B cell (primary cell): ENCODE results near the gene TEPSIN. TPM values are rescaled to one million over a fixed set of nuclear protein-coding genes. Genes with fewer than 3 reads are reported as not detected.

Experiments
- ATAC-seq: fragments of 200-7000 bp; cut with Tn5 transposase; one replicate; pipeline ENCODE4 v1.10.0; 2021; ENCODE audit warnings: low read depth, mild to moderate bottlenecking, moderate number of reproducible peaks, moderate library complexity
- CTCF ChIA-PET: fragments of 350-600 bp; sonication (Branson Sonifier 250); formaldehyde crosslinking; loops from one replicate; lab custom pipeline; 2021; ENCODE audit warnings: antibody characterized with exemption, inconsistent platforms; lab: Charles Lee
- POLR2A ChIA-PET: fragments of 350-600 bp; sonication (Branson Sonifier 250); formaldehyde crosslinking; loops from one replicate; lab custom pipeline; 2021; ENCODE audit warnings: antibody characterized with exemption; lab: Charles Lee
- DNase-seq: peaks from one replicate; pipeline ENCODE4 v3.0.0; 2013
- H2AFZ ChIP-seq: 2 replicates; pipeline ENCODE4 v1.6.1; 2012; ENCODE audit warnings: mild to moderate bottlenecking, low read depth, low read length; ENCODE audit not compliant: insufficient read depth, poor library complexity, severe bottlenecking
- H3K27ac ChIP-seq, 2 donors: 1 replicate in 1 of 2; 2 replicates in 1 of 2; pipeline ENCODE4 v1.5.1; 2012 to 2013; ENCODE audit warnings: low read length in 2 of 2, mild to moderate bottlenecking in 2 of 2, moderate library complexity in 1 of 2
- H3K27me3 ChIP-seq, 4 experiments: fragments of 200-600 bp in 1 of 4; sonication (generic) in 1 of 4; replicated peaks in 1 of 4; 1 replicate in 2 of 4; 2 replicates in 2 of 4; pipeline versions ENCODE4 v1.6.1 to v1.7.0; 2013 to 2016; ENCODE audit warnings: low read length in 3 of 4, mild to moderate bottlenecking in 2 of 4, mixed read lengths in 1 of 4, moderate library complexity in 1 of 4; ENCODE audit not compliant: insufficient read depth in 4 of 4, control insufficient read depth in 3 of 4; ENCODE audit errors: control extremely low read depth in 1 of 4
- H3K36me3 ChIP-seq, 2 experiments: replicated peaks in 1 of 2; 1 replicate in 1 of 2; 2 replicates in 1 of 2; pipeline versions ENCODE4 v1.6.1 to v1.7.1; 2013; ENCODE audit warnings: low read length in 1 of 2; ENCODE audit not compliant: insufficient read depth in 2 of 2, control insufficient read depth in 1 of 2; ENCODE audit errors: control extremely low read depth in 1 of 2, extremely low read depth in 1 of 2
- H3K4me1 ChIP-seq, 2 donors: fragments of 200-600 bp in 1 of 2; sonication (generic) in 1 of 2; 1 replicate in 1 of 2; 2 replicates in 1 of 2; pipeline versions ENCODE4 v1.5.1 to v1.6.1; 2013 to 2017; ENCODE audit warnings: low read length in 2 of 2; ENCODE audit not compliant: control insufficient read depth in 2 of 2, insufficient read depth in 2 of 2
- H3K4me2 ChIP-seq: replicated peaks from 2 replicates; pipeline ENCODE3; 2012; ENCODE audit warnings: mild to moderate bottlenecking, low read depth, low read length; ENCODE audit not compliant: poor library complexity, severe bottlenecking
- H3K4me3 ChIP-seq, 5 experiments: fragments of 200-600 bp in 1 of 5; sonication (generic) in 1 of 5; 1 replicate in 3 of 5; 2 replicates in 2 of 5; pipeline versions ENCODE4 v1.5.1 to v1.7.0; 2011 to 2016; ENCODE audit warnings: low read length in 4 of 5, mild to moderate bottlenecking in 4 of 5, low read depth in 2 of 5, control low read depth in 1 of 5, moderate library complexity in 1 of 5; ENCODE audit not compliant: insufficient read depth in 1 of 5; ENCODE audit errors: control extremely low read depth in 1 of 5, extremely low read depth in 1 of 5
- H3K79me2 ChIP-seq: fragments of 200-600 bp; sonication (generic); one replicate; pipeline ENCODE4 v1.6.0; 2016; ENCODE audit warnings: low read length; ENCODE audit not compliant: control insufficient read depth, insufficient read depth
- H3K9ac ChIP-seq: fragments of 200-600 bp; sonication (generic); 2 replicates; pipeline ENCODE4 v1.6.1; 2017; ENCODE audit warnings: mild to moderate bottlenecking, low read length, moderate library complexity
- H3K9me3 ChIP-seq, 3 donors: one replicate each; pipeline versions ENCODE4 v1.6.1 to v1.7.1; 2013; ENCODE audit warnings: low read length in 2 of 3; ENCODE audit not compliant: control insufficient read depth in 2 of 3, insufficient read depth in 1 of 3; ENCODE audit errors: control extremely low read depth in 1 of 3
- H4K20me1 ChIP-seq: 2 replicates; pipeline ENCODE4 v1.6.0; 2012; ENCODE audit warnings: mild to moderate bottlenecking, low read length; ENCODE audit not compliant: insufficient read depth, control insufficient read depth, poor library complexity, severe bottlenecking
- H3K27ac Mint-ChIP-seq: one replicate; pipeline ENCODE4 v1.8.0; 2021; ENCODE audit warnings: mixed read lengths
- H3K27me3 Mint-ChIP-seq: one replicate; pipeline ENCODE4 v1.8.0; 2021; ENCODE audit warnings: mixed read lengths
- H3K4me1 Mint-ChIP-seq: one replicate; pipeline ENCODE4 v1.8.0; 2021; ENCODE audit warnings: mixed read lengths
- H3K4me3 Mint-ChIP-seq: one replicate; pipeline ENCODE4 v1.8.0; 2021; ENCODE audit warnings: mixed read lengths
- H3K9me3 Mint-ChIP-seq: one replicate; pipeline ENCODE4 v1.8.0; 2022; ENCODE audit warnings: mixed read lengths; ENCODE audit not compliant: insufficient read depth
- EZH2 ChIP-seq: IDR thresholded peaks from 2 replicates; pipeline ENCODE4 v1.6.1; 2012; ENCODE audit warnings: borderline replicate concordance, low read depth, mild to moderate bottlenecking, moderate library complexity, low read length; ENCODE audit not compliant: insufficient read depth, poor library complexity, severe bottlenecking
- WGBS: methylation state at CpG from one replicate; pipeline ENCODE4 v1.1.5; 2013; ENCODE audit warnings: missing lambda C conversion rate; ENCODE audit not compliant: insufficient coverage; 5-methylcytosine and 5-hydroxymethylcytosine counted together
- intact Hi-C: fragments of 100-400 bp; cut with micrococcal nuclease; formaldehyde crosslinking; loops from one replicate; pipeline ENCODE4 v1.10.0; 2022
- polyA plus RNA-seq: library from polyadenylated mRNA; depleted of rRNA; stranded (reverse); fragments of >200 nt; gene quantifications from 2 replicates; pipeline ENCODE4 v1.2.3, GENCODE V29; 2012
- total RNA-seq, 2 donors: library from RNA; stranded (reverse); fragments of 120-200 nt in 1 of 2; gene quantifications; 1 replicate in 1 of 2; 2 replicates in 1 of 2; pipeline versions ENCODE4 v1.2.3 to v1.2.4, GENCODE V29; 2013 to 2022
- TF ChIP-seq, protein P1 (sequence below): fragments of 200-600 bp; IDR thresholded peaks from one replicate; pipeline ENCODE4 v1.8.0; 2022; ENCODE audit warnings: antibody characterized with exemption, mild to moderate bottlenecking

TEPSIN gene
- total and polyA plus RNA-seq, 2 donors (not counting 1 experiment from before 2014, with no cell fraction given): 180 to 273 TPM

DNA sequence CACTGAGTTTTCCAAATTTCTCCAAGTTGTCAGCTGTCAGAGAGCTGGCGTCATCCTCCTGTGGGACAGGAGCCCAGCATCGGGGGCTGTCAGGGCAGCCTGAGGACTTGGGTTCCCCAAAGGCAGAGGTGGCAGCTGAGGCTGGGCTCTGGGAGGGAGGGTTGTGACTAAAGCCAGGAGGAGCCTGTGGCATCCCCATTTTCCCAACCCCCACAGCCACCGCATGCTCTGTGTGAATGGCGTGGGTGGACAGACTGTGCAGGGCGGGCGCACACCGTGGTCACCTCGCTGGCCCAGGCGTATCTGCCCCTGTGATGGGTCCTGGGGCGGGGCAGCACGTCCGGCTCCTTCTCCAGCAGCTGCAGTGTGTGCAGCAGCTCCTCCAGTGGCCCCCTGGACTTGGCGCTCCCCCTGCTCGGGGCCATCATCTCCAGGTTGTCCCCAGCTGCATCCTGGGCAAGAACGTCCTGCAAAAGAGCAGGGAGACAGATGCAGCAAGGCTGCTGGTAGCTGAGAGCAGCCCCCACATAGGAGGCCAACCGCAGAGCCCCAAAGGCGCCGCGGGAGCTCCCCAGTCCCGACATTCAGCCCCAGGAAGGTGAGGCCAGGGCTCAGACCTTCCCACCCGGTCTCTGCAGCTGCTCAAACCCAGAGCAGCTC lies 40.9 kb downstream of the TEPSIN start:
- no peaks in the 10 kb centered on the region for H3K4me1 ChIP-seq
- no peaks in the 10 kb centered on the region for H3K9me3 ChIP-seq
- no peak overlapping the region for H3K27ac Mint-ChIP-seq
- H3K27ac ChIP-seq: no peak overlapping the region
- H3K4me2 ChIP-seq: no peak overlapping the region
- H3K4me3 ChIP-seq: no peak overlapping the region
- ATAC-seq (no peak), DNase-seq (no peak)
- no peaks in the 10 kb centered on the region for H4K20me1 ChIP-seq
- 97% methylated on average over 21 of the region's 21 CpGs for WGBS
- POLR2A ChIA-PET: no interaction called here
- H3K4me1 Mint-ChIP-seq: no peaks in the 10 kb centered on the region
- CTCF ChIA-PET: interaction anchor here (0.5 to 0.6 kb wide), 2 partner anchors 9 to 683 kb away, joined by 3 read pairs; no protein-coding TSS in a partner anchor
- TF ChIP-seq EZH2: no peak
- TF ChIP-seq, protein P1, sequence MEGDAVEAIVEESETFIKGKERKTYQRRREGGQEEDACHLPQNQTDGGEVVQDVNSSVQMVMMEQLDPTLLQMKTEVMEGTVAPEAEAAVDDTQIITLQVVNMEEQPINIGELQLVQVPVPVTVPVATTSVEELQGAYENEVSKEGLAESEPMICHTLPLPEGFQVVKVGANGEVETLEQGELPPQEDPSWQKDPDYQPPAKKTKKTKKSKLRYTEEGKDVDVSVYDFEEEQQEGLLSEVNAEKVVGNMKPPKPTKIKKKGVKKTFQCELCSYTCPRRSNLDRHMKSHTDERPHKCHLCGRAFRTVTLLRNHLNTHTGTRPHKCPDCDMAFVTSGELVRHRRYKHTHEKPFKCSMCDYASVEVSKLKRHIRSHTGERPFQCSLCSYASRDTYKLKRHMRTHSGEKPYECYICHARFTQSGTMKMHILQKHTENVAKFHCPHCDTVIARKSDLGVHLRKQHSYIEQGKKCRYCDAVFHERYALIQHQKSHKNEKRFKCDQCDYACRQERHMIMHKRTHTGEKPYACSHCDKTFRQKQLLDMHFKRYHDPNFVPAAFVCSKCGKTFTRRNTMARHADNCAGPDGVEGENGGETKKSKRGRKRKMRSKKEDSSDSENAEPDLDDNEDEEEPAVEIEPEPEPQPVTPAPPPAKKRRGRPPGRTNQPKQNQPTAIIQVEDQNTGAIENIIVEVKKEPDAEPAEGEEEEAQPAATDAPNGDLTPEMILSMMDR: no peak
- no peaks in the 10 kb centered on the region for H3K79me2 ChIP-seq
- no peak overlapping the region for H3K9ac ChIP-seq
- peaks cover 0 to 13% of the 10 kb centered on the region in 2 experiments for H3K36me3 ChIP-seq
- no peaks in the 10 kb centered on the region for H3K27me3 Mint-ChIP-seq
- H3K9me3 Mint-ChIP-seq: no peaks in the 10 kb centered on the region
- H2AFZ ChIP-seq: no peak overlapping the region
- H3K27me3 ChIP-seq: no peaks in the 10 kb centered on the region
- intact Hi-C loops: no loop called here
- H3K4me3 Mint-ChIP-seq: no peak overlapping the region

- Histone ChIP-seq H3K4me1 (no peaks in the 10 kb centered on the region), H3K9me3 (no peaks in the 10 kb centered on the region), H3K79me2 (no peaks in the 10 kb centered on the region), H3K27me3 (no peaks in the 10 kb centered on the region), H2AFZ (no peak overlapping the region), H3K27ac (no peak overlapping the region), H3K36me3 (peaks cover 0 to 13% of the 10 kb centered on the region in 2 experiments), H4K20me1 (no peaks in the 10 kb centered on the region), H3K9ac (no peak overlapping the region), H3K4me2 (no peak overlapping the region), H3K4me3 (no peak overlapping the region)
- H3K27ac Mint-ChIP-seq: no peak overlapping the region
- intact Hi-C loops: no loop called here
- no peaks in the 10 kb centered on the region for H3K9me3 Mint-ChIP-seq
- ChIA-PET CTCF (no interaction called here), POLR2A (no interaction called here)
- no peaks in the 10 kb centered on the region for H3K27me3 Mint-ChIP-seq
- no peak for TF ChIP-seq EZH2
- TF ChIP-seq, protein P1: no peak
- DNase-seq: no peak
- 90% methylated on average over 13 of the region's 14 CpGs for WGBS
- no peak for ATAC-seq
- H3K4me1 Mint-ChIP-seq: no peaks in the 10 kb centered on the region
- no peak overlapping the region for H3K4me3 Mint-ChIP-seq
Observed at GRCh38 chr17:81197409-81197795, 41.5 kb downstream of the TEPSIN start.
